NCI-H446 (cell line): ENCODE data around the gene PLA2G1B.

Source experiments
- DNase-seq, 2 experiments: peaks; one replicate each; lab custom pipeline; 2025; lab: John Stamatoyannopoulos, UW

The PLA2G1B gene

DNA sequence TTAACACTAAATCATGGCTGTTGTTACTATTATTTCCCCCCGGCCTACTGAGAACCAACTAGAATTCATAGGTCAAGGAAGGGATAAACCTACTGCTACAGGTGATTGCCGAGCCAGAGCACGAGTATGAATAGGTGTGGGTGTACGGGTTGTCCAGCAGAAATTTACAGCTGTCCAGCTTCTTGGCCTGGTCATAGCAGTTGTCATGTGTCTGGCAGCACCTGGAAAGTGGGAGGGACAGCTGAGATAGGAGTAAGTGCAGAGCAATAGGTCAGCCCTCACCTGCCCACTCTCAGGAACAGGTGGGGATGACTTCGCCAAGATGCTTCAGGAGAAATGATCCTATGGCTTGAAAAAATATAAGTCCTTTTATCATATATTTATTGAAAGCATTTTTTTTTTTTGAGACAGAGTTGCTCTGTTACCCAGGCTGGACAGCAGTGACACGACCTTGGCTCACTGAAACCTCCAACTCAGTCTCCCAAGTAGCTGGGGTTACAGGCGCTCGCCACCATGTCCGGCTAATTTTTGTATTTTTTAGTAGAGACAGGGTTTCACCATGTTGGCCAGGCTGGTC, 2.6 kb downstream of the PLA2G1B start:
- no peak for DNase-seq

DNA sequence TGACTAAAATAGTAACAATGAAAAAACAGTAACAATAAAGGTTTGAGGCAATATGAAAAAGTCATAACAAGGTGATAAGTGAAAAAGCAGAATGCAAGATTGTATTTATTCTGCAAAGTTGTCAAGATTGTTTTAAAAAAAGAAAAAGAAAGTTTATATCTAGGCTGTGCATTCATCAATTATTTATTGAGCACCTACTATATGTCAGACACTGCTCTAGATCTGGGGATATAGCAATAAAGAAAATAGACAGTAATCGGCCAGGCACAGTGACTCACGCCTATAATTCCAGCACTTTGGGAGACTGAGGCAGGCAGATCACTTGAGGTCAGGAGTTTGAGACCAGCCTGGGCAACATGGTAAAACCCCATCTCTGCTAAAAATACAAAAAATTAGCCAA, 3.8 kb downstream of the PLA2G1B start:
- DNase-seq, result no peak

DNA sequence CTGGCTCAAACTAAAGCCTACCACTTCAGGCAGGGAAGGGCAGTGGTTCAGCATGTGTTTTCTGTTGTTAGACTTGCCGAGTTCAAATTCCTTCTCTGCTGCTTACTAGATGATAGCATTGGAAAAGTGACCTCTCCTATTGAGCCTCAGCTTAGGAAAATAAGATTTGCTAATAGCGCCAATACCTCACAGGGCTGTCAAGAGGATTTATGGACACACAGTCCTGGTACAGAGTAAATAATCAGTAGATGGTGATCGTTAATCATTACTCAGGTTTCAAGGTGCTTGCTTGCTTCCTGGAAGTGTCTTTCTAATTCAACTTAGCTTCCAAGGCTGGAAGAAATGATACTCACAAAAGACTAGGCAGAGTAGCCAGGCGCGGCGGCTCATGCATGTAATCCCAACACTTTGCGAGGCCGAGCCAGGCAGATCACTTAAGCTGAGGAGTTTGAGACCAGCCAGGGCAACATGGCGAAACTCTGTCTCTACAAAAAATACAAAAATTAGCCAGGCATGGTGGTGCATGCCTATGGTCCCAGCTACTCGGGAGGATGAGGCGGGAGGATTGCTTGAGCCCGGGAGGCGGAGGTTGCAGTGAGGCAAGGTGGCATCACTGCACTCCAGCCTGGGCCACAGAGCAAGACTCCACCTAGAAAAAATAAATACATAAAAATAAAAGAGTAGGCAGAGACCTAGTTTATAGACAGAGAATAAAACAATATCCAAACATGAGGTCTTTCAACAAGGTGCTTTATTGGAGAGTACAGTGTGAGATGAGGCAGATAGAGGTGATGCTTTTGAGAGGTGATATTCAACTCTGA, 6.0 kb downstream of the PLA2G1B start:
- DNase-seq, result no peak

DNA sequence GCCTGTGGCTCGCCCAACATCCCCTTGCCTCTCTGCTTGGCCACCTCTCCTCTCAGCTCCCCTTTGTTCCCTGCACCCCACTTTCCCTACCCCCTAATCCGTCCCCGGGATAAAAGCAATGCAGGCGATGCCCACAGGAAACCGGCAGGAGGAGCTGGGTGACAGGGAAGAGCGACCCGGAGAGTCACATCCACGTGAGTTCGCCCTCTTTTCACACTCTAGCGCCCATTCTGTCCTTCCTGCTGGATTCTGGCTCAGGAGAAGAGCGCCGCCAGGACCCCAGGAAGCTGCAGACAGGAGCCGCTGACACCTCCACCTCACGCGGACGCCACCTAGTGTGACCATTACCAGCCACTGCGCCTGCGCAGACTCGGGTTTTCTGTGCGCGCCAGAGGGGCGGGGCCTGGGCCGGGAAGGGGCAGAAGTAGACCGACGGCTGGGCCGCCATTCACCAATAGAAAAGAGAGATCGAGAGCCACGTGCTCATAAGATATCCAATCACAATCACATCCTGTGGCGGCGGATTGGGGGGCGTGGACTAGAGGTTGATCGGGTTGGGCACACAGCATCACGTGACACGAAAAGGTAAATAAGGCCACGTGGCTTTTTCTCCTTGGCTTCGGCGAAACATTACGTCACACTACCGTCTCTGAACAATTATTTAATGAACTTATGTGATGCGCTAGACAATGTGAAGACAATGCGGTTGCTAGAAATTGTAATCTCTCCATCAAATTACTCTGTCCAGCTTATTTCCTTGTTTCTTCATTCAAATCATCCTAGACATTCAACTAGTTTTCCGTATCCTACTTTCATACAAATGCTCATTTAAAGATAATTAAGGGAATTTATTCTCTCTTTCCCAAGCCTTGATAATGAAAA, 10.1 kb downstream of the PLA2G1B start:
- DNase-seq, result peak; percentile 95 to 99

DNA sequence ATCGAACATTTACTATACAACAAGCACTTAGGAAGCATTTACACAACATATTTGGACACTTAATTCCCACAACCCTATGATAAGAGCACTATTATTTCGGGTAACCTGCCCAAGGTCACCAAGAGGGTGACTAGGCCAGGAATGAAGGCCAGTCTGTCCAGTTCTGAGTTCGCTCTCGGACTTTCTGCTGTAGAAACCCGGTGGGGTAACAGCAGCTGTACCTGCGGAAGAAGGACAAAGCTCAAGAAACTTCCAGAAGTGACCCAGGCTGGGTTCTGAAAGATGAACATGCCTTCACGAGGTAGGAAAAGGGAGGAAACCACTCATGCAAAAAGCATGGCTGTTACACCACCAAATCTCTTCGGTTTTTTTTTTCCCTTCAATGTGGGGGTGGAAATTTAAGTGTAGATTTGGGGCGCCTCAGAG, 10.8 kb downstream of the PLA2G1B start:
- no peak for DNase-seq

DNA sequence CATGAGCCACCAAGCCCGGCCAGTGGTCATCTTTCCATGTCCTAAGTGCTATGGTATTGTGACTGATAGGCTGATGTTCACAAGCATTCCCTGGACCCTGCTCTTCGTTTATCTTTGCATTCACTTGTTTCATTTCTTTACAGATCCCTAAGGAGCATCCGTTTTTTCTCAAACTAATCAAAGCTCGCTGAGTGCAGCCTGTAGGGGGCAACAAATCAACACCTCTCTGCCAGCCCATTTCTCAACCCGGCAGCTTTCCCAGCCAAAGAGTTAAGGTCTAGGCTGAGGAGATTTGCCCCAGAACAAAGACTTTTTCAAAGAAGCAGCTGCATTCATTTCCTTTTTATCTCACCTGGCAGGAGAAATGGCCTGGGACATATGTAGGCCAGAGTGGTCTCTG, 13.4 kb downstream of the PLA2G1B start:
- DNase-seq, result peak in 1 of 2 experiments; percentile 13

DNA sequence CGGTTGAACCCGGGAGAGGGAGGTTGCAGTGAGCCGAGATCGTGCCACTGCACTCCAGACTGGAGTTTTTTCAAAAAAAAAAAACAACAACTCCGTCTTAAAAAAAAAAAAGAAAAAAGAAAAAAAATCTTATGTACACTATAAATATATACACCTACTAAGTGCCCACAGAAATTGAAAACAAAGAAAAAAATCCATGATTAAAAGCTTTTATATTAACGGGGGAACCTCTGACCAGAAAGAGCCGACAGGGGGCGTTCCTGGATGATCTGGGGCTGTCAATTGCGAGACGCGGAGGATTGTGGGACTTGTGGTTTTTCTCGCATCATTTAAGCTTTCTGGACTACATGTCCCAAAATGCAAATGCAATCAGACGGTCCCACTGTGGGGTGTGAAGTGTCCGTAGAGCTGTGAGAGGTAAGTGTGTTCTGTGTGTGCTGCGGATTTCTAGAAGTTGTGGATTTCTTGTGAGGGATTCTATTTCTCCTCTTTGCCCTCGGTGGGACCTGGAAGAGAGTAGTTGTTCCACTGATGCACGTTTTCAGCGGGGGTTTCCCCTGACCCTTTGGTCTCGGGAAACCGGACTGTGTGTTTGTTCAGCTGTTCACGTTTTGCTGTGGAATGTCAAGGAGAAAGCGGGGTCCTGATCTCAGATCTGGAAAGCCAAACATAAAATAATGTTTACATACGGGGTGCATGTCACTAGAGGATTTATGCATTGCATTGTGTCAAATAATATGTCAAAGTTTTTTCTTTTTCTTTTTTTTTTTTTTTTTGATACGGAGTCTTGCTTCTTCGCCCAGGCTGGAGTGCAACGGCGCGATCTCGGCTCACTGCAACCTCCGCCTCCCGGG, 25.4 kb downstream of the PLA2G1B start, which contains the start of gene SIRT4:
Gene SIRT4, plus strand, starts transcription at position 360 of the 854 bp plus-strand sequence. CDS start 1,241 bp downstream, outside the sequence.
- DNase-seq, result peak; percentile 89 to 93

DNA sequence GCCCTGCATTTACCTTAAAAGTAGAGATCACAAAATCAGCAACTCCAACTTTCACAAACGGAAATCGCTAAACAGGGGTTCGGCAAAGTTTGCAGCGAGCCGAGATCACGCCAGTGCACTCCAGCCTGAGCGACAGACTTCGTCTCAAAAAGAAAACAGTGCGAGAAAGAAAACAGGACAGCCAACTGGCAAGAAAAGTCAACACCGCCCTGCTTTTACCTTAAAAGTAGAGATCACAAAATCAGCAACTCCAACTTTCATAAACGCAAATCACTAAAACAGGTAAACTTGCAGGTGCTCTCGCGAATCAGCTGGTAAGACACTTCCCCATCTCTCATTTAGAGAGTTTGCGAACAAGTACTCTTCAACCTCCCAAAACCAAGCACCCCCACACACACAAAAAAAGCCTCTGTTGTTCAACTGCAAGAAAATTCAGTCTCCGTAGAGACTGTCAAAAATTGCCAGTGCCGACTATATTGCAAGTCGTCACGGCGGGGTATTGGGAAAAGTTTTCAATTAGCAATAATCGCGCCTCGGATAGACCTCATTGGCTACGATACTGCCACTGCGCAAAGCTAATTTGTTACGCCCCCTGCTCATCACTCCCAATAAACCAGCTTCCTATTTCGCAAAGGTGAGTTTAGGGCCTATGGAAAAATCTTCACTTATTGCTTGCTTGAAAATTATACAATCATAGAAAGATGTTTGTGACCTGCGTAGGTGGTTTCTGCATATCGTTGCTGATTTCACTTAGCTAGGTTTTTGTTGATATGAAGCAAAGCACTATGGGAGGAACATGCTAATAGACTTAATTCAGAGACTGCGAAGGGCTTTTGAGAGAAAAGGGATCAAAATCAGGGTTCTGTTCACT, 34.7 kb downstream of the PLA2G1B start, which contains the start of gene RNU4-1:
Gene RNU4-1, minus strand, starts transcription at position 577 of the 871 bp plus-strand sequence.
- DNase-seq, result peak; percentile 93 to 99

DNA sequence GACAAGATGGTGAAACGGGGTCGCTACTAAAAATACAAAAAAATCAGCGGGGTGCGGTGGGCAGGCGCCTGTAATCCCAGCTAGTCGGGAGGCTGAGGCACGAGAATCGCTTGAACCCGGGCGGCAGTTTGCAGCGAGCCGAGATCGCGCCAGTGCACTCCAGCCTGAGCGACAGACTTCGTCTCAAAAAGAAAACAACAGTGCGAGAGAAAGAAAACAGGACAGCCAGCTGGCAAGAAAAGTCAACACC, 35.2 kb downstream of the PLA2G1B start:
- no peak for DNase-seq

DNA sequence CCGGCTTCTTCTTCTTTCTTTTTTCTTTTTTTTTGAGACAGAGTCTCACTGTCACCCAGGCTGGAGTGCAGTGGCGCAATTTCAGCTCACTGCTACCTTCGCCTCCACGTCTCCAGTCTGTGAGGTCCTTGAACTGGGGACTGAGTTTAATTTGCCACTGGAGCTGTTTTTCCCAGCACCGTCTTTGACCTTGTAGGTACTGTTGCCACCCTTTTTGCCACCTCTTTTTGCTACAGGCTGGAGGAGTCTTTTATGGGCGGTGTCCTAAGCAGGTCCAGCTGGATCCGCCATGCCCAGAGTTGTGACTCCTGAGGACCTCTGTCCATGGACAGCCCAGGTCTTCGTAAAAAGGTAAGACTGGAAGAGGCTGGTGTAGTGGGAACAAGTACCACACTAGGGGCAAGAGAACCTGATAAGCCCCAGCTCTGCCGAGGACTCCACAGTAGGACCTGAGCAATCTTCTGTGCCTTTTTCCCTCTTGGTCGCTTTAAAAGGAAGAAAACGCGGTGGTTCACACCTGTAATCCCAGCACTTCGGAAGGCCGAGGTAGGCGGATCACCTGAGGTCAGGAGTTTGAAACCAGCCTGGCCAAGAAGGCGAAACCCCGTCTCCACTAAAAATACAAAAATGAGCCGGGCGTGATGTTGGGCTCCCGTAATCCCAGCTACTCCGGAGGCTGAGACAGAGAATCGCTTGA, 36.8 kb downstream of the PLA2G1B start:
- DNase-seq, result no peak

DNA sequence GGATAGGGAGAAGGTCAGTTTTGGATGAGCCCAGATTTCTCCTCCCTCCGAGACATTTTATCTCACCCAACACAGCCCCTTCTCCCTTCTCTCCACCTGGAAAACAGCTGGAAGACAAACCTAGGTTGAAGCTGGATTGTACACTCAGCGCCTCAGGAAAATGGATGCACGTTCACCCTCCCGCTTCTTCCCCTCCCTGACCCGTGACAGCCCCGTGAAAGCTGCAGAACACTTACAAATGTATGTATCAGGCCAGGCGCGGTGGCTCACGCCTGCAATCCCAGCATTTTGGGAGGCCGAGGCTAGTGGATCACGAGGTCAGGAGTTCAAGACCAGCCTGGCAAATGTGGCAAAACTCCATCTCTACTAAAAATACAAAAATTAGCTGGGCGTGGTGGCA, 40.1 kb downstream of the PLA2G1B start:
- no peak for DNase-seq

DNA sequence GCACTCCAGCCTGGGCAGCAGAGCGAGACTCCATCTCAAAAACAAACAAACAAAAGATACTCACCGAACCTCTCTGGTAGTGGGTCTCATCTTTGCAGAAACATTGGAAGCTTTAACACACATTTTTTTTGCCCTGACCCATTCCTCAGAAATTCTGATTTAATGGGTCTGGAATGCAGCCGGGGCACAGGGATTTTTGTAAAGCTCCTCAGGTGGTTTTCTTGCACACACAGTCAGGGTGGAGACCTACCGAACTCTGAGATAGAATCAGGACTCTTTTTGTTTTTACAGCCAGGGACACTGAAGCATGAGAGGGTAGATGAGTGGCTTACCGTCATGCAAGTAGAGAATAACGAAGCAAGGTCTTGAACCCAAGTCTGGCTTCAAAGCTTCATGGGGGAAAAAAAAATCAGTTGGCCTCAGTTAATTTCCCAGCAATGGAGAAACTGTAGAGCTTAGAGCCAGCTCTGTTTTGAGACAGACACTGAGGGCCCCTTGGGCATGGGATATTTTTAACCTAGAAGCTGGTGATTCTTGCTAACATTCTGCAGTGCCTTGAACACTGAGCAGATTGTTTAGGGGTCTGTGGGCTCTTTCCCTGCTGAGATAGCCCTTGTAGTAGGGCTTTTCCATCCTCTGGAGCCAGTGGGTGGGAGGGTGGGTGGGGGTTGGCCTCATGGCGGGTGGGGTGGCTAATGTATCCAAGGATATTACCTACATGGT, 40.6 kb downstream of the PLA2G1B start:
- no peak for DNase-seq

DNA sequence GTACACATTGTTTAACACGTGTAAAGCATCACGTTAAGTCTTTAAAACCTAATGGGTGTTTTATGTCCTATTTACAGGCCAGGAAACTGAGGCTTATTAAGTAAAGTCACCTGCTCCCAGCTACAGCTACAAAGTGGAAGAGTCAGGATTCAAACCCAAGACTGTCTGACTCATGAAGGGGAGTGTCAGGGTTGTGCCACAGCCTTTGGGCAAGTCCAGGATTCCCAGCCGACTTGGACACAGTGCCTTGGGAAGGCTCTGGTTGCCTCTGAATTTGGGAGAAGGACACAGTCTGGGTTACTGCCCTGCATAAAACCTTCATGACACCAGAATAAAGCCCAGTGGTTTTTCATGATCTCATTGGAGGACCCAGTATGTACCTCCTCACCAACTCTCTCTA, 43.2 kb downstream of the PLA2G1B start:
- DNase-seq, result no peak

DNA sequence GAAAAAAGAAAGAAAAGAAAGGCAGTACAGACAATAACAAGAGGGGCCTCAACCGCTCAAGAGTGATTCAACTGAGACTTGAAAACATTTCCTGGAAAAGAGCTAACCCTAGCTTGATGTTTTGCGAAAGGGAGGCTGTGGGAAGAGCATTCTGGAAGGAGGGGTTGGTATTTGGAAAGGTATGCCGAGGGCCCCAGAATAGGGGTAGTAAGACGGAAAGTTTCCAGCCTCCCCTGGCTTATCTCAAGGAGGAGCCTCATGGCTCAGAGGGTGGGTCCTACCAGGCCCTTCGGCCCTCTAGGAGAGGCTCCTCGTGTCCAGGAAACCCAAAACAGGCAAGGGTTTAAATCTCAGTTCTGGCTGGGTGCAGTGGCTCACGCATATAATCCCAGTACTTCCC, 44.3 kb downstream of the PLA2G1B start:
- DNase-seq, result no peak

DNA sequence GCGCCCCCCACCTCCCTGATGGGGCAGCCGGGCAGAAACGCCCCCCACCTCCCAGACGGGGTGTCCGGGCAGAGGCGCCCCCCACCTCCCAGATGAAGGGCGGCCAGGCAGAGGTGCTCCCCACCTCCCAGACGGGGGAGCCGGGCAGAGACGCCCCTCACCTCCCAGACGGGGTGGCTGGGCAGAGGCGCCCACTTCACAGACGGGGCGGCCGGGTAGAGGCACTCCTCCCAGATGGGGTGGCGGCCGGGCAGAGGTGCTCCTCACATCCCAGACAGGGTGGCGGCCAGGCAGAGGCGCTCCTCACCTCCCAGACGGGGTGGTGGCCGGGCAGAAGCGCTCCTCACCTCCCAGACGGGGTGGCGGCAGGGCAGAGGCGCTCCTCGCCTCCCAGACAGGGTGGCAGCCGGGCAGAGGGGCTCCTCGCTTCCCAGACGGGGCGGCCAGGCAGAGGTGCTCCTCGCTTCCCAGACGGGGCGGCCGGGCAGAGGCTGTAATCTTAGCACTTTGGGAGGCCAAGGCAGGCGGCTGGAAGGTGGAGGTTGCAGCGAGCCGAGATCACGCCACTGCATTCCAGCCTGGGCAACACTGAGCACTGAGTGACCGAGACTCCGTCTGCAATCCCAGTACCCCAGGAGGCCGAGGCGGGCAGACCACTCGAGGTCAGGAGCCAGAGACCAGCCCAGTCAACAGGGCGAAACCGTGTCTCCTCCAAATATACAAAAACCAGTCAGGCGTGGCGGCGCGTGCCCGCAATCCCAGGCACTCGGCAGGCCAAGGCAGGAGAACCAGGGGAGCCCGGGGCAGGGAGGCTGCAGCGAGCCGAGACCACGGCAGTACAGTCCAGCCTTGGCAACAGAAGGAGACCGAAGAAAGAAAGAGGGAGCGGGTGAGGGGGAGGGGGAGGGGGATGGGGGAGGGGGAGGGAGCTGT, 49.2 kb downstream of the PLA2G1B start:
- no peak for DNase-seq

DNA sequence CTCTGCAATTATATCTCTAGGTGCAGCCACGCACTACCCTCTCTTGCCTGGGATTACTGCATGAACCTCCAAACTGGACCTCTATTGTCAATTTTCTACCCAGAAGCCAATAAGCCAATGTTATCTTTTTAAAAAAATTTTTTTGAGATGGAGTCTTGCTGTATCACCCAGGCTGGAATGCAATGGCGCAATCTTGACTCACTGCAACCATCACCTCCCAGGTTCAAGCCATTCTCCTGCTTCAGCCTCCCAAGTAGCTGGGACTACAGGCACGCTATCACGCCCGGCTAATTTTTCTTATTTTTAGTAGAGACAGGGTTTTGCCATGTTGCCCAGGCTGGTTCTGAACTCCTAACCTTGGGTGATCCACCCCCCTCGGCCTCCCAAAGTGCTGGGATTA, 50.8 kb downstream of the PLA2G1B start:
- no peak for DNase-seq
